GM18867 (cell line): ENCODE results near the gene SCUBE3.

Experiments
- ATAC-seq: cut with Tn5 transposase; IDR thresholded peaks from one replicate; pipeline ENCODE4 v1.9.1; 2021; ENCODE audit warnings: mild to moderate bottlenecking, moderate library complexity; ENCODE audit not compliant: unreplicated experiment

Gene SCUBE3

GRCh38 chr6:35237476-35237875 lies 23.7 kb downstream of the SCUBE3 start:
- no peak for ATAC-seq

DNA sequence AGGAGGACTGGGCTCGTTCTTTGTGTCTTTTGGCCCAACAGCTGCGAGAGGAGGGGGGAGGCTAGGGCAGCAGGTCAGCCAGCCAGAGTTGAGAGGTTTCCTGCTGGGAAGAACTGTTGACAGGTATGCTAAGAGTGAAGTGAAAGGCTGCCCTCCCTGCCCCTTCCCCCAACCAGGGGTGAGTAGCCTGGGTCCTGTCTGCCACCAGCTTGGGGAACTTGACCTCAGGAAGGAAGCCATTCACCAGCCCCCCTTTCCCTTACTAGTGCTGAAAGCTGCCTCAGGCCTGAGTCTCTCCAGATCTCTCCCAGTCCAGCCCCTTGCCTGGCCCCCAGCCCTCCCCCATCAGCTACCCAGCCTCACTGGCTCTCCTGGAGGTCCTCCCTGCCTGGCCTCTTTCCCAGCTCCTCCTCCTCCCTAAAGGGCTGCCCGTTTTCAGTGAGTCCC lies 25.1 kb downstream of the SCUBE3 start:
- ATAC-seq: no peak

DNA sequence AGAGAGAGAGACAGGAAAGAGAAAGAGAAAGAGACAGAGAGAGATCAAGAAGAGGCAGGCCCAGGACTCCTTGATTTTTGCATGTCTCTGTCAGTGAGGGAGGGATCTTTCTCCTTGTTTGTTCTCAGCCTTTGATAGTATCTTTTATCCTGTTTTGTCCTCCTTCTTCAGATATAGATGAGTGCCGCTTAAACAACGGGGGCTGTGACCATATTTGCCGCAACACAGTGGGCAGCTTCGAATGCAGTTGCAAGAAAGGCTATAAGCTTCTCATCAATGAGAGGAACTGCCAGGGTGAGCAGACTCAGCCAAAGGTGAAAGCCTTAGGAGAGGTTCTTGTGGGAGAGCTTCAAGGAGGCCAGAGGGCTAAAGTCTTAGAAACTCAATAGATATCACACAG lies 25.8 kb downstream of the SCUBE3 start:
- no peak for ATAC-seq

- no peak for ATAC-seq
These were observed 27.4 kb downstream of the SCUBE3 start for GRCh38 chr6:35240838-35241801.

- ATAC-seq: no peak
These were observed 28.7 kb downstream of the SCUBE3 start for GRCh38 chr6:35242486-35242885.

GRCh38 chr6:35242906-35243305 lies 29.1 kb downstream of the SCUBE3 start:
- no peak for ATAC-seq

DNA sequence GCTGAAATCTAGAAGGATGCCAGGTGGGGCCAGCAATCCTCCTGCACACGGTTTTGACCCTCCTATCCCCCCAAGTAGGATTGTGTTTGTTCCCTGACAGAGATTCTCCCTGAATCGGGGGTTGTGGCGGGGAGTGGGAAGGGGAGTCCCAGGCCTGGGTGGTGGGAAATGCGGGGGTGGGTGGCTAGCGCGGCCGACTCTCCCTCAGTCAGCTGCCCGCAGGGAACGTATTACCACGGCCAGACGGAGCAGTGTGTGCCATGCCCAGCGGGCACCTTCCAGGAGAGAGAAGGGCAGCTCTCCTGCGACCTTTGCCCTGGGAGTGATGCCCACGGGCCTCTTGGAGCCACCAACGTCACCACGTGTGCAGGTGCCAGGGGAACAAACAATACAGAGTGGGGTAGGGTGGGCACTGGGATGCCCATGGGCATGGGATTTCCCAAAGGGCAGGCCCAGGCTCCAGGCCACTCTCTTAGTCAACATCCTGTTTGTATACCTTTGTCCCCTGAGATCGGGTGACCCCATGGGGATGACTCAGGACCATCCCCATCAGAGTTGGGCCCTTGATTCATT lies 29.7 kb downstream of the SCUBE3 start:
- ATAC-seq: no peak

DNA sequence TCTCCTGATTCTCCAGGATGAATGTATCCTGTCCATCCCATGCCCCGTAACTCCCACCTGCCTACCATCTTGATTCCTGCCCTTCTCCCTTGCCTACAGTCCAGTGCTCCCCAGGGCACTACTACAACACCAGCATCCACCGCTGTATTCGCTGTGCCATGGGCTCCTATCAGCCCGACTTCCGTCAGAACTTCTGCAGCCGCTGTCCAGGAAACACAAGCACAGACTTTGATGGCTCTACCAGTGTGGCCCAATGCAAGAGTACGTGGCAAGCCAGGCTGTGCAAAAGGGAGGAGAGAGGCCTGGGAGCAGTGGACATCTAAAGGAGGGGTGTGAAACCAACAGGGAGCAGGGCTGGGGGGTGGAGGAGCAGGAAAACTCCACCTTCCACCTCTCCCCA lies 30.8 kb downstream of the SCUBE3 start:
- ATAC-seq: no peak

DNA sequence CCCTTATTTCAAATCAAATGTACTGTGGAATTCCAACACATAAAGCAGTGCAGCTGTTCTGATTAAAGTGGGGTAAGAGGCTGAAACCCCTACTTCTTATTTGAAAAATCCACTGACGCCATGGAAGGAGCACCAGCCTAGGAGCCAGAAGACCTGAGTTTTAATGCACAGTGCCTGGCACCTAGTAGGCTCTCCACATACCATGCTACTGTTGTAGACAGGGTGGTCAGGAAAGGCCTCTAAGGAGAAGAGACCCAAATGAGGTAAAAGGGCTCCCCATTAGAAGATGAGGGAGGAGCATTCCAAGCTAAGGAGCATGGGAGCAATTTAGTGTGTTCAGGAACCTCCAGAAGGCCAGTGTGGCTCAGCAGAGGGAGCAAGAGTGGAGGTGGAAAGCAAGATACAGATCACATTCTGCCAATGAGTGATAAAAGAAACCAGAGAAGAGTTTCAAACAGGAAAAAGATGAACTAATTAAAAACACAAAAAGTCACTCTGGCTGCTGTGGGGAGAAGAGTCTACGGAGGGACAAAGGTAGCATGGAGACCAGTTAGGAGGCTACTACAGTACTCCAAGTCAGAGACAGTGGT lies 34.0 kb downstream of the SCUBE3 start:
- ATAC-seq: no peak

DNA sequence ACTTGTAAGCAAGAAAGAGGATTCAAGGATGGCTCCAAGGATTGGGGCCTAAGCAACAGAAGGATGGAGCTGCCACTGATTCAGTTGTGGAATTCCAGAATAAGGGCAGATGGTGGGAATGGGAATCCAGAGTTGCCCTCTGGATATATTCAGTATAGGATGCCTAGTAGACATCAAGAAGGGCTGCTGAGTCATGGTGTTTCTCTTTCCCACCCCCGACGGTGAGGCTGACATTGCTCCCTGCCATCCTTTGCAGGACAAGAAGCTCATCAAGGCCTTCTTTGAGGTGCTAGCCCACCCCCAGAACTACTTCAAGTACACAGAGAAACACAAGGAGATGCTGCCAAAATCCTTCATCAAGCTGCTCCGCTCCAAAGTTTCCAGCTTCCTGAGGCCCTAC lies 34.5 kb downstream of the SCUBE3 start:
- ATAC-seq: no peak

DNA sequence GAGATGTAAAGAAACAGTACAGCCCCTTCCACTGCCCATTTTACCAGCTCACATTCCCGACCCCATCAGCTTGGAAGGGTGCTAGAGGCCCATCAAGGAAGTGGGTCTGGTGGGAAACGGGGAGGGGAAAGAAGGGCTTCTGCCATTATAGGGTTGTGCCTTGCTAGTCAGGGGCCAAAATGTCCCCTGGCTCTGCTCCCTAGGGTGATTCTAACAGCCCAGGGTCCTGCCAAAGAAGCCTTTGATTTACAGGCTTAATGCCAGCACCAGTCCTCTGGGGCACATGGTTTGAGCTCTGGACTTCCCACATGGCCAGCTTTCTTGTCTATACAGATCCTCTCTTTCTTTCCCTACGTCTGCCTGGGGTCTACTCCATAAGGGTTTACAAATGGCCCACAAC lies 35.2 kb downstream of the SCUBE3 start:
- no peak for ATAC-seq

DNA sequence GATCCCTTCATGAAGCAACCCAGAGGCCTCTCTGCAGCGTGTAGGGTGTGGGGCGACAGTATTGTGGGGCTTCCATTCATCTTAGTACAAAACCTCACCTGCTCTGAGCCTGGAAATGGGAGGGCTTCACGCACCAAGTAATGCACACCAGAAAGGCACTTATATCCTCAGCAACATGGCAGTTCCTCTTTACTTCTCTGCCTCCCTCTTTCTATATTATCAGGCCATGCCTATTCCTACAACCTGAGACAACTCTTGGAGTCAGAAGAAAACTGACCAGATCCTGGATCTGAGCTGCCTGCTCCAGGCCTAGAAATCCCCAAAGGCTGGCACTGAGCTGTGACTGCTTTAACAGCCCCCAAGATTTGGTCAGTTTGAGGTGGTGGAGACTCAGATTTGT lies 38.2 kb downstream of the SCUBE3 start:
- no peak for ATAC-seq

DNA sequence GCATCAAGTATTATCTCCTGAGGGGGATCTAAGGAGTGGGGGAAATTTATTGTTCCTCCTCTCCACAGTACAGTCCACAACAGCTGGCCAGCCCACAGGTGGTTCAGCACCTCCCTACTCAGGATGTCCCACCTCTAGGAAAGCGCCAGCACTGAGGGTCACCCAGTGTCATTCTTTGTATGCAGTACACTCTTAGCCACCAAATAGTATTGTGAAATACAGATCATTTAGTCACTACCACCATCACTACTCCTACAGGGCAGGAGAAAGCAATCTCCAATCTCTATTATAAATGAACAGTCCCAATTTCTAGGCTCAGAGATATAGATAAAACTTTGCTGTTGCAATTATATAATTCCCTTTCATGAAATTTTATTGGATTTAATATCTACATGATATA lies 39.5 kb downstream of the SCUBE3 start:
- no peak for ATAC-seq

- no peak for ATAC-seq
These were observed 44.6 kb downstream of the SCUBE3 start for GRCh38 chr6:35258336-35258735.

GRCh38 chr6:35258858-35259193 lies 45.1 kb downstream of the SCUBE3 start:
- no peak for ATAC-seq

GRCh38 chr6:35259194-35259947 lies 45.6 kb downstream of the SCUBE3 start, which contains the start of gene ZNF76:
ZNF76 (plus strand) TSS chr6:35259735; CDS start chr6:35281152, 21,417 bp downstream.
- ATAC-seq: peak; percentile 89

DNA sequence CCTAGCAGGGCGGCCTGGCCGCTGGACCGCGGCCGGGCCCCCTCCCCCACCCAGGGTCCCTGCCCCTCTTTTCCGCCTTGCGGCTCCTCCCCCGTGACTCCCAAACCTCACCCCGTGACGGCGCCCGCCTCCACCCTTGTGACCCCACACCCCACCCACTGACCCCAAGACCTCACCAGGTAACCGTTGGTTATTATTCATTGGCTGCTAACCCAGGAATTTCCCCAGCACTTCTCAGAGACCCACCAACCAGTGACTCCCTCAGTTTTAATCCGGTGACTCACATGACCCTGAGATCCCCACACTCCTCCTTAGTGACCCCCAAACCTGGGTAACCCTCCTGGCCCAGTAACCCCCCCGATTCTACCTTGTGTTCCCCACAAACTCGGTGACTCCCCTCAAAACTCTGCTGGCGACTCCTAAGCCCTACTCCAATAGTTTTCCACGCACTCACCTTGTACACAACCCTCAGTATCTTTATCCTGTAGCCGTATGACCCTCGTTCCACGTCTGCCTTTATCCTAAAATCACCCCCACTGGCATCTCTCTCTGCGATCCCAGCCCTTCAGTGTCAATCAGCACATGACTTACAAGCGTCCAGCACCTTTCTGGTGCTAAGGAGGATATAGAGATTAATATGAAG lies 46.3 kb downstream of the SCUBE3 start:
- peak; percentile 38 for ATAC-seq

GRCh38 chr6:35260591-35261570 lies 47.1 kb downstream of the SCUBE3 start:
- no peak for ATAC-seq

DNA sequence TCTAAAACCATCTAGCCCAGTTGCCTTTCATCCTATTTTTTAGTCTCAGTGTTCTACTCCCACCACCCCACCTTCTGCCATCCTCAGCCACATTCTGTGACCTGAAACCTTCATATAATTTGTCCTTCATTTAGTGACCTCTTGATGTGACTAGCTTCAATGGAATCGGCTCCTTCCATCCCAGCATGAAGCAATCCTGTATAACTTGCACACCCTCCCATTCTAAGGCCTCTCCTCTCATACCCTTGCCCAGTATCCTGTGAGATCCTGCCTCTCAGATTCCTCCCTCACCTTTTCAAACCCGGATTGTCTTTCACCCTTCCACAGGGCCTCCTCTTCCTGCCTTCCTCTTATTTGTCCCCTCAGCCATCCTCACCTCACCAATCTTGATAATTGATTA lies 48.8 kb downstream of the SCUBE3 start:
- no peak for ATAC-seq
